Astrocyte of the spinal cord (primary cell): ENCODE measurements around the gene C16orf46.

Source experiments
- DNase-seq: peaks from one replicate; pipeline ENCODE4 v3.0.0; 2011; ENCODE audit warnings: low read depth, low spot score
- H3K4me3 ChIP-seq: 2 replicates; pipeline ENCODE4 v1.5.1; 2011; ENCODE audit warnings: low read depth, mild to moderate bottlenecking, low read length, moderate library complexity
- in situ Hi-C: cut with HindIII; loops from 2 replicates; pipeline ENCODE4 v1.10.0; 2017; ENCODE audit warnings: low sequenced_read_pairs
- TF ChIP-seq, protein P1 (sequence below): IDR thresholded peaks from 2 replicates; pipeline ENCODE4 v1.5.1; 2012; ENCODE audit warnings: low read depth, mild to moderate bottlenecking, low read length, inconsistent platforms

The C16orf46 gene

DNA sequence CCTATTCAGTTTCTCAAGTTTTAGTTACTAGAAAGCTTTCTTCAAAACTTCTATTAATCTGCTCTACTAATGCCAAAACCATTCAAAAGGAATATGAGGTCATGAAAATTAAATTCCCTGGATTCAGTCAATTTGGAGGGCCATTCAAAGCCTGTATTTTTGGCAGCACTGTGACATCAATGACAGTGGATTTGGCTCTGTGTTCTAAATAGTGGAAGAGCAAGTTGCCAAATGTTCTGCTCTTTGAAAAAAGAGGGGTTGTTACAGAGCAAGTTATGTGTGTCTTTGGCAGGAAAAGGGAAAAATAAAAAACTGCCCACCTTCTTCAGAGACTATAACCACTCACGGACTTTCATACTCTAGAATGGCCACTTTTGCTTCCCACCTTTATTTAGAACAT lies 3.2 kb upstream of the C16orf46 start:
- in situ Hi-C loops, result no loop called here
- TF ChIP-seq, protein P1, sequence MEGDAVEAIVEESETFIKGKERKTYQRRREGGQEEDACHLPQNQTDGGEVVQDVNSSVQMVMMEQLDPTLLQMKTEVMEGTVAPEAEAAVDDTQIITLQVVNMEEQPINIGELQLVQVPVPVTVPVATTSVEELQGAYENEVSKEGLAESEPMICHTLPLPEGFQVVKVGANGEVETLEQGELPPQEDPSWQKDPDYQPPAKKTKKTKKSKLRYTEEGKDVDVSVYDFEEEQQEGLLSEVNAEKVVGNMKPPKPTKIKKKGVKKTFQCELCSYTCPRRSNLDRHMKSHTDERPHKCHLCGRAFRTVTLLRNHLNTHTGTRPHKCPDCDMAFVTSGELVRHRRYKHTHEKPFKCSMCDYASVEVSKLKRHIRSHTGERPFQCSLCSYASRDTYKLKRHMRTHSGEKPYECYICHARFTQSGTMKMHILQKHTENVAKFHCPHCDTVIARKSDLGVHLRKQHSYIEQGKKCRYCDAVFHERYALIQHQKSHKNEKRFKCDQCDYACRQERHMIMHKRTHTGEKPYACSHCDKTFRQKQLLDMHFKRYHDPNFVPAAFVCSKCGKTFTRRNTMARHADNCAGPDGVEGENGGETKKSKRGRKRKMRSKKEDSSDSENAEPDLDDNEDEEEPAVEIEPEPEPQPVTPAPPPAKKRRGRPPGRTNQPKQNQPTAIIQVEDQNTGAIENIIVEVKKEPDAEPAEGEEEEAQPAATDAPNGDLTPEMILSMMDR, result no peak
- H3K4me3 ChIP-seq, result no peak overlapping the region
- no peak for DNase-seq

DNA sequence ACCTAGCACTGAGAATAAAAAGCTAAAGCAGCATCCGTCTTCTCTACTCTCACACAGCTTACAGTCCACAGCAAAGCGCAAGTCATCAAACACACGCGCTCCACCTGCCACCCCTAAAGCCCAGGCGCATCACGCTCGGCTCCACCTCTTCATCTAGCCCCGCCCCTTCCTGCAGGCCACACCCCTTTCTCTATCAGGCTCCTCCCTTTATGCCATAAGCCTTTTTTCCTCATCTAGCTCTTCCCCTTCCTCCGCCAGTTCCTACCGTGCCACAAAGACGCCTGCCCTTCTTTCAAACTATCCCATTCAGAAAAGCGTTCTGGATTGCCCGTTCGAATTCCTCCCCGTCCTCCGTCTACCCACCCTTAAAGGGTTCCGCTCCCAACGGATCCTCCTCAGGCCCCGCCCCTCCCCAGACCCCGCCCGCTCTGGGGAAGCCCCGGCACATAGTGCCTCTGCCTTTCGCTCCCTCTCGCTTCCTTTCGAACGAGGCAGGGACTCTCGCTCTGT lies 417 bp downstream of the C16orf46 start:
- in situ Hi-C loops, result no loop called here
- peak overlapping the region; percentile 68 for H3K4me3 ChIP-seq
- TF ChIP-seq, protein P1, result no peak
- DNase-seq, result no peak

DNA sequence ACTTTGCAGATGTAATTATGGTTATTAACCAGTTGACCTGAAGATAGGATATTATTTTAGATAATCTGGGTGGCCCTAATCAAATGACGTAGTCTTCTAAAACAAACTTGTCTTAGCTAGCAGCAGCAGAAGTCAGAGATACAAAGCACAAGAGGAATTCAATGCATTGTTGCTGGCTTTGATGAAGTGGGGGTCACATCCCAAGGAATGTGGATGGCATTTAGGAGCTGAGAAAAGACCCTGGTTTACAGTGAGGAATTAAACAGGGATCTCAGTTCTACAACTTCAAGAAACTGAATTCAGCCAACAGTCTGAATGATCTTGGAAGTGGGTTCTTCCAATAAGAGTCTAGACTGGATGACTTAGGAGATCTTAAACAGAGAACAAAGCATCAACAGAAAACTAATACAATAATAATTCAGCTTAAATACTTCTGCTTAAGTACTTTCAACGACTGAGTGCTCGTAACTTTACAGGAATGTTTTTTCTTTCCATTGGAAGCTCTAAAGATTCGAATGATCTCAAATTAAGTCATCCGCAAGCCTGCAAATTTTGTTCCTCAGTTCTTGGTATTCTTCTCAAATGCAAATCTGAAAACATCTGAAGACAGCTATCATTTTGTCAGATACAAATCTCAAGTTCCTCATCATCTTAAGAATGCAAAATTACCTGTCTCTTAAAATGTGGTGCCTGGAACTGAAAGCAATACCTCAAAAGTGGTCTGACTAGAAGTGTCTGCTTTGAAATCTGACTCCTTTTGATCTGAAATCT lies 3.3 kb downstream of the C16orf46 start:
- TF ChIP-seq, protein P1, result no peak
- H3K4me3 ChIP-seq, result no peak overlapping the region
- in situ Hi-C loops, result no loop called here
- no peak for DNase-seq

DNA sequence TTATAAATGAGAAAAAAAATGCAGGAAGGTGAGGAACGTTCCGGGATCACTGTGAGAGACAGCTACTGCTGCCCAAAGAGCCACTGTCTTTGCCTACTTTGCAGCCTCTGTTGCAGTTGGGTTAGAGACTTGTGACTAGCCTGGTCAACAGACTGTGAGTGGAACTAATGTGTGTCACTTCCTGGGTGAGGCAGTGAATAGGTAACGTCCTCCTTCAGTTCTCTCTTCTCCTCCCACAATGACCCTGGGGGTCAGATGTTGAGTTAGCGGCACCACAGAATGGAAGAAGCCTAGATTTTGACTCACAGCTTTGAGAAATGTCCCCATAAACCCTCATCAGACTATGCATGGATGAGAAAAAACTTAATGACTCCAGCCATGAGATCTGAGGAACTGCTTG lies 5.2 kb downstream of the C16orf46 start:
- no peak for DNase-seq
- in situ Hi-C loops, result no loop called here
- TF ChIP-seq, protein P1, result no peak
- H3K4me3 ChIP-seq, result no peak overlapping the region

DNA sequence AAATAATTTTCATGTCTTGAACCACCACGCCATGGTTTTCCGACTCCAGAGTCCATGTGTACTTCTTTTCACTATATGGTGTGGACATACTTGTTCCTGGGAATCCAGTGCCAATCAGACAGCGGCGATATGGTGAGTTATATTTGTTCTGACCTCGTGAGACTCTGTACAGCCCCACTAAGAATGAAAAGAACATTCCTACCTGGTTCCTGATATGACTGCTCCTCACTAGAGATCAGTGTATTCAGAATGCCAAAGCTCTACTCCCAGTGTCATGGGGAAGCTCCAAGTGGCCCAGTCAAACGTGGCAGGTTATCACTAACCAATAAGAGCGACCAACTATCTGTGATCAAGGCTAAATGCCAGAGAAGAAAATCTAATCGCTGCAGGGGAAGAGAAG lies 6.1 kb downstream of the C16orf46 start:
- in situ Hi-C loops, result no loop called here
- DNase-seq, result no peak

DNA sequence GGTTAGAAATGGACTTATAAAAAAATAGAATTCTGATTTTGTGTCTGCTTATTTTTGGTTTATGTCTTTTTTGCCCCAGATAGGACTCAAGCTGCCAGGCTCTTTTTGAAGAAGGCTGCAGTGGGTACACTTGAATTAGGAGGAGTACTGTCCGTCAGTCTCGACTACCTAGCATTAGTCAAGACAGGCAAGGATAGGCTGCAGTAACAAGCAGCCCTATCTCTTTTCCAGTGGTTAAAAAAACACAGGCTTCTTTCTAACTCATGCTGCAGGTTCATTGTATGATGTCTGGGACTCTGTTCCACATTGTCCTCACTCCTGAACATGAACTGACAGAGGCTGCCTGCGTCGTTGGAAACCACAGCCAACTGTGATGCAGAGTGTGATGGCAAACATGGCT lies 8.0 kb downstream of the C16orf46 start:
- DNase-seq, result no peak
- H3K4me3 ChIP-seq, result no peak overlapping the region
- TF ChIP-seq, protein P1, result no peak
- in situ Hi-C loops, result no loop called here

More for the DNA sequence above, 6.1 kb downstream of the C16orf46 start:
- H3K4me3 ChIP-seq, result no peak overlapping the region
- TF ChIP-seq, protein P1, result no peak
